Ovary (tissue), 9 donors: ENCODE measurements around the gene SLC35C1. TPM values are rescaled to one million over a fixed set of nuclear protein-coding genes. Genes with fewer than 3 reads are reported as not detected.
"Not testable (repeated sequence)": the region's sequence is repeated elsewhere in the genome, so short reads cannot be mapped to it uniquely, and the experiment has no call there.

Experiments used
- DNase-seq, 5 donors: peaks; one replicate each; pipeline ENCODE4 v3.0.0-alpha.2; 2019 to 2020
- H3K27ac ChIP-seq, 2 donors: fragments of 200-600 bp; one replicate each; pipeline versions ENCODE4 v1.5.1 to v1.8.0; 2019 to 2022
- H3K27me3 ChIP-seq: fragments of 200-600 bp; one replicate; pipeline ENCODE4 v1.8.0; 2022
- H3K36me3 ChIP-seq: fragments of 200-600 bp; sonication (generic); one replicate; pipeline ENCODE4 v1.5.1; 2019
- H3K4me1 ChIP-seq: one replicate; pipeline ENCODE4 v1.8.1; 2013; ENCODE audit warnings: mild to moderate bottlenecking, moderate library complexity; ENCODE audit not compliant: insufficient read depth
- H3K4me3 ChIP-seq: fragments of 200-600 bp; sonication (generic); one replicate; pipeline ENCODE4 v1.5.1; 2017
- H3K9me3 ChIP-seq, 2 donors: fragments of 200-600 bp in 1 of 2; sonication (generic) in 1 of 2; one replicate each; pipeline versions ENCODE4 v1.5.1 to v1.8.1; 2013 to 2019; ENCODE audit warnings: mild to moderate bottlenecking in 1 of 2, moderate library complexity in 1 of 2
- CTCF ChIP-seq, 3 donors: fragments of 450-650 bp in 2 of 3; fragments of 200-600 bp in 1 of 3; IDR thresholded peaks; one replicate each; pipeline versions ENCODE4 v1.5.1 to v1.8.0; 2016 to 2022; ENCODE audit warnings: antibody characterized with exemption in 3 of 3, mild to moderate bottlenecking in 1 of 3
- EP300 ChIP-seq: sonication (generic); formaldehyde crosslinking; IDR thresholded peaks from one replicate; pipeline ENCODE4 v1.6.1; 2017; ENCODE audit warnings: antibody characterized with exemption
- POLR2A ChIP-seq: fragments of 450-650 bp; IDR thresholded peaks from one replicate; pipeline ENCODE4 v1.6.1; 2017; ENCODE audit warnings: antibody characterized with exemption, mild to moderate bottlenecking, moderate library complexity
- WGBS, 3 donors: extraction: QIAGEN DNeasy Blood & Tissue Kit in 1 of 3; methylation state at CpG; one replicate each; pipeline versions ENCODE4 v1.1.5 to v1.1.7; 2013 to 2017; 5-methylcytosine and 5-hydroxymethylcytosine counted together
- intact Hi-C, 4 donors: fragments of 100-400 bp; cut with DNase I; formaldehyde crosslinking; loops; one replicate each; pipeline versions ENCODE4 v1.11.0 to v1.15.1; 2022 to 2023
- polyA plus RNA-seq, 2 donors: library from polyadenylated mRNA; stranded (reverse); fragments of 200-250 nt in 1 of 2; fragments of 350-450 nt in 1 of 2; fragmentation: Illumina TruSeq in 1 of 2; extraction: RNeasy Lipid Tissue Mini Kit (QIAGEN cat#74804) in 1 of 2; gene quantifications; one replicate each; pipeline ENCODE4 v1.2.3, GENCODE V29; 2013 to 2014
- total RNA-seq, 7 donors: library from RNA; depleted of rRNA in 2 of 7; stranded (reverse); fragments of >200 nt in 2 of 7; fragmentation: NEBNext Ultra II Directional in 3 of 7; extraction: Animal tissue kit (Norgen Biotek cat#: 25700) in 3 of 7; gene quantifications; one replicate each; pipeline versions ENCODE4 v1.1.0 to v1.2.4, GENCODE V29; 2016 to 2023
- donor health status: DM: no; HTN: no; CAD: no; lungs with moderate emphysema.
- donor health status: DM: no; HTN: no; CAD: no.
- donor health status: Bipolar disorder and iron deficiency.
- donor health status: DM: yes; HTN: yes; CAD: no.
- donor health status: DM: no; HTN: no; CAD: no.
- donor health status: DM: yes; HTN: yes; CAD: no.

SLC35C1 gene
- total and polyA plus RNA-seq, 9 donors = 5.9 to 13.8 (median 9.6) TPM

- TF ChIP-seq EP300 = no peak
- intact Hi-C loops = no loop called here
- Histone ChIP-seq H3K27me3 (no peaks in the 10 kb centered on the region), H3K27ac (no peak overlapping the region), H3K9me3 (no peaks in the 10 kb centered on the region), H3K4me3 (no peak overlapping the region), H3K36me3 (no peaks in the 10 kb centered on the region), H3K4me1 (no peaks in the 10 kb centered on the region)
- 80 to 84% (median 83%) methylated on average over 6 of the region's 6 CpGs for WGBS, 3 donors
- peak in 1 of 5 donors; percentile 4 for DNase-seq
Observed at GRCh38 chr11:45818961-45819605, 14.1 kb downstream of the SLC35C1 start.

- 72 to 74% (median 73%) methylated on average over 5 of the region's 5 CpGs for WGBS, 3 donors
- H3K4me3 ChIP-seq = no peak overlapping the region
- H3K36me3 ChIP-seq = no peaks in the 10 kb centered on the region
- no peaks in the 10 kb centered on the region for H3K4me1 ChIP-seq
- H3K27ac ChIP-seq = no peak overlapping the region
- DNase-seq = peak in 1 of 5 donors; percentile 12
- TF ChIP-seq EP300 (no peak), CTCF (IDR thresholded peaks at IDR 0.05) (no peak), POLR2A (no peak)
- intact Hi-C loops = no loop called here
- H3K27me3 ChIP-seq = no peaks in the 10 kb centered on the region
- no peaks in the 10 kb centered on the region for H3K9me3 ChIP-seq
Observed at GRCh38 chr11:45820211-45820857, 15.4 kb downstream of the SLC35C1 start.

GRCh38 chr11:45826492-45826891 is 21.5 kb downstream of the SLC35C1 start:
- H3K4me1 ChIP-seq, H3K9me3 ChIP-seq, DNase-seq, H3K36me3 ChIP-seq, intact Hi-C loops, H3K27ac ChIP-seq, H3K27me3 ChIP-seq, H3K4me3 ChIP-seq: not testable (repeated sequence)
- WGBS, 3 donors = 60 to 72% (median 72%) methylated on average over 7 of the region's 7 CpGs

- H3K9me3 ChIP-seq = no peaks in the 10 kb centered on the region
- no peak overlapping the region for H3K4me3 ChIP-seq
- intact Hi-C loops = no loop called here
- TF ChIP-seq POLR2A (no peak), CTCF (IDR thresholded peaks at IDR 0.05) (no peak), EP300 (no peak)
- DNase-seq = no peak
- H3K36me3 ChIP-seq = no peaks in the 10 kb centered on the region
- no peaks in the 10 kb centered on the region for H3K4me1 ChIP-seq
- no peak overlapping the region for H3K27ac ChIP-seq
- WGBS, 3 donors = 95 to 99% (median 95%) methylated on average over 4 of the region's 4 CpGs
- H3K27me3 ChIP-seq = no peaks in the 10 kb centered on the region
Observed at GRCh38 chr11:45827123-45827522, 22.2 kb downstream of the SLC35C1 start.

GRCh38 chr11:45828996-45829395 is 24.0 kb downstream of the SLC35C1 start:
- H3K9me3 ChIP-seq = no peaks in the 10 kb centered on the region
- no peak overlapping the region for H3K4me3 ChIP-seq
- TF ChIP-seq CTCF (IDR thresholded peaks at IDR 0.05) = no peak
- TF ChIP-seq EP300 = no peak
- no peak for TF ChIP-seq POLR2A
- H3K27ac ChIP-seq = no peak overlapping the region
- no peak for DNase-seq
- intact Hi-C loops = no loop called here
- H3K27me3 ChIP-seq = no peaks in the 10 kb centered on the region
- H3K36me3 ChIP-seq = no peaks in the 10 kb centered on the region
- H3K4me1 ChIP-seq = no peaks in the 10 kb centered on the region
- WGBS, 3 donors = 57 to 71% (median 66%) methylated on average over 4 of the region's 4 CpGs
